GM12891 (cell line): Measurements from ENCODE around the gene LAMTOR5.

ENCODE experiments used
- POLR2A ChIP-seq: IDR thresholded peaks from 2 replicates; pipeline ENCODE4 v1.6.1; 2011; ENCODE audit warnings: low read depth, low read length, control low read depth
- POLR2AphosphoS5 ChIP-seq: IDR thresholded peaks from 2 replicates; pipeline ENCODE4 v1.6.1; 2011; ENCODE audit warnings: low read depth, low read length, control low read depth
- POU2F2 ChIP-seq: IDR thresholded peaks from 2 replicates; pipeline ENCODE4 v1.6.1; 2011; ENCODE audit warnings: low read depth, mild to moderate bottlenecking, control low read depth, low read length, moderate library complexity
- SPI1 ChIP-seq: IDR thresholded peaks from 2 replicates; pipeline ENCODE4 v1.6.1; 2011; ENCODE audit warnings: low read depth, low read length, control low read depth
- TAF1 ChIP-seq: IDR thresholded peaks from 2 replicates; pipeline ENCODE4 v1.6.1; 2011; ENCODE audit warnings: low read depth, low read length, control low read depth

DNA sequence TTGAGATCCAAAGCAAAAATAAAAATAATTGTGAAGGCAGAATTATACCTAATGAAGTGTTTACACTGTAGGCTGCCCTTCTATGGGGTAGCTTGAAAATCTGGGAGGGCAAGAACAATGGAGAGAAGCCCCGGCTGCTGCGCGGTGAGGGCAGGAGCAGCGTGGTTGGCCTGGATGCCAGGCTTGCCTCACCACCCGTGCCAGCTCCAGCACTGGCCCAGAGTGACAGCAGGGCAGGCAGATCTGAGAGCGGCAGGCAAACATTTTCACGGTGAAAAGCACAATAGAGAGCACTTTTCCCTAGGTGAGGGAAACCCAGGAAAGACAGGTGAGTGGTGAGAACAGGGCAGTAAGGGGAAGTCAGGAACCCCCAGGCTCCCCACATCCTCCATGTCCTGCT is 44.8 kb upstream of the LAMTOR5 start:
- TF ChIP-seq POLR2A, result no peak
- TF ChIP-seq POLR2AphosphoS5, result no peak
- no peak for TF ChIP-seq TAF1
- no peak for TF ChIP-seq SPI1
- TF ChIP-seq POU2F2, result no peak
